Subcutaneous abdominal adipose tissue (tissue), 5 donors: ENCODE data around the gene PNLIPRP3.

ENCODE experiments used
- H3K27ac ChIP-seq: one replicate; pipeline ENCODE4 v1.7.0; 2013; ENCODE audit warnings: low read depth, mild to moderate bottlenecking, inconsistent platforms, low read length, moderate library complexity
- H3K27me3 ChIP-seq, 5 donors: one replicate each; pipeline ENCODE4 v1.7.0; 2013; ENCODE audit warnings: low read length in 5 of 5, inconsistent platforms in 1 of 5; ENCODE audit not compliant: control insufficient read depth in 5 of 5, insufficient read depth in 4 of 5
- H3K36me3 ChIP-seq, 5 donors: one replicate each; pipeline ENCODE4 v1.7.0; 2013; ENCODE audit warnings: low read length in 5 of 5; ENCODE audit not compliant: control insufficient read depth in 5 of 5, insufficient read depth in 5 of 5
- H3K4me1 ChIP-seq, 5 donors: one replicate each; pipeline ENCODE4 v1.7.0; 2013; ENCODE audit warnings: low read length in 5 of 5, mild to moderate bottlenecking in 3 of 5, moderate library complexity in 1 of 5; ENCODE audit not compliant: control insufficient read depth in 5 of 5, insufficient read depth in 5 of 5
- H3K4me3 ChIP-seq, 5 donors: one replicate each; pipeline ENCODE4 v1.7.0; 2013; ENCODE audit warnings: low read length in 5 of 5, low read depth in 1 of 5
- H3K9ac ChIP-seq, 5 donors: one replicate each; pipeline ENCODE4 v1.7.0; 2013; ENCODE audit warnings: low read length in 5 of 5, mild to moderate bottlenecking in 4 of 5, moderate library complexity in 3 of 5
- H3K9me3 ChIP-seq, 5 donors: one replicate each; pipeline ENCODE4 v1.7.0; 2013; ENCODE audit warnings: low read length in 5 of 5; ENCODE audit not compliant: control insufficient read depth in 5 of 5
- donor health status: healthy.
- donor health status: healthy.
- donor health status: healthy.
- donor health status: healthy.
- donor health status: healthy.

Gene PNLIPRP3

DNA sequence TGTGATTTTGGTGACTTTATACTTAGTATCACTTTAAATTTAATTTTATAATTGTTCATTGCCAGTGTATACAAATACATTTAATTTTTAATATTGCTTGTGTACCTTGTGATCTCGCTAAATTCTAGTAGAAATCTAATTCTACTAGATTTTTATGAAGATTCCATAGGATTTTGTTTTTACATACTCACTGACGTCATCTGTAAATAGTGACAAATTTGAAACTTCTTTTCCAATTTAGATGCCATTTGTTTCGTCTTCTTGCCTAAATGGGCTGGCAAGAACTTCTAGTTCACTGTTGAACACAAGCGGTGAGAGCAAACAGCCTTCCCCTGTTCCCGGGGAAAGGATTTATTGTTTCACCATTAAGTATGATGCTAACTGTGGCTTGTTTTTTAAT, 17.3 kb upstream of the PNLIPRP3 start:
- Histone ChIP-seq H3K9ac (no peak overlapping the region), H3K27me3 (no peaks in the 10 kb centered on the region), H3K36me3 (no peaks in the 10 kb centered on the region)

DNA sequence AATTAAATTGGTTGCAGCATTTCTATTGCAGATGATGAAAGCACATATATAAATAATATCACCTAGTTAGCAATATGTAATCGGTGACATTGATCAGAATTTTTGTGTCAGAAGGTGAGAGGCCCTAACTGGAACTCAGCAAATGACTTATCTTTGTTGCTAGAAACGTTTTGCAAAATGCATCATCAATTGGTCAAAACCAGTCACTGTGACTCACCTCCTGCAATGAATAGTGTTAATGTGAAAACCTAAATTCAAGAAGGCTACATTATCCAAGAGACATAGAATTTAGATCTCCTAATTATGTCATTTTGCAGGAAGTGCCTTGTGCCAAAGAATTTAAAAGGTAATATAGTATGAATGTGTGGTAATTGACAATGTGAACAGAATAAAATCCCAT, 9.8 kb upstream of the PNLIPRP3 start:
- H3K4me3 ChIP-seq = no peak overlapping the region
- no peaks in the 10 kb centered on the region for H3K9me3 ChIP-seq
- H3K36me3 ChIP-seq = no peaks in the 10 kb centered on the region
- H3K9ac ChIP-seq = no peak overlapping the region
- no peak overlapping the region for H3K27ac ChIP-seq
- no peaks in the 10 kb centered on the region for H3K27me3 ChIP-seq
- peaks cover 0 to 7% (median 0%) of the 10 kb centered on the region in 5 donors for H3K4me1 ChIP-seq

More for the DNA sequence above, 17.3 kb upstream of the PNLIPRP3 start:
- no peak overlapping the region for H3K4me3 ChIP-seq
- no peak overlapping the region for H3K27ac ChIP-seq
- H3K4me1 ChIP-seq = no peaks in the 10 kb centered on the region
- no peaks in the 10 kb centered on the region for H3K9me3 ChIP-seq

DNA sequence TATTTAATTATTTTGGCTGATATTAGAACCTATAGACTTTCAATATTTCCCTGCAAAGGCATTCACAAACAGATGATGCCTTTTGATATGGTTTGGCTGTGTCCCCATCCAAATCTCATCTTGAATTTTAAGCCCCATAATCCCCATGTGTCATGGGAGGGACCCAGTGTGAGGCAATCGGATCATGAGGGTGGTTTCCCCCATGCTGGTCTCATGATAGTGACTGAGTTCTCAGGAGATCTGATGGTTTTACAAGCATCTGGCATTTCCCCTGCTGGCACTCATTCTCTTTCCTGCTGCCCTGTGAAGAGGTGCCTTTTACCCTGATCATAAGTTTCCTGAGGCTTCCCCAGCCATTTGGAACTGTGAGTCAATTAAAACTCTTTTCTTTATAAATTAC, 9.3 kb upstream of the PNLIPRP3 start:
- Histone ChIP-seq H3K36me3 (no peaks in the 10 kb centered on the region), H3K4me1 (peaks cover 0 to 7% (median 0%) of the 10 kb centered on the region in 5 donors), H3K9me3 (no peaks in the 10 kb centered on the region), H3K27ac (no peak overlapping the region), H3K4me3 (no peak overlapping the region), H3K9ac (no peak overlapping the region), H3K27me3 (no peaks in the 10 kb centered on the region)

DNA sequence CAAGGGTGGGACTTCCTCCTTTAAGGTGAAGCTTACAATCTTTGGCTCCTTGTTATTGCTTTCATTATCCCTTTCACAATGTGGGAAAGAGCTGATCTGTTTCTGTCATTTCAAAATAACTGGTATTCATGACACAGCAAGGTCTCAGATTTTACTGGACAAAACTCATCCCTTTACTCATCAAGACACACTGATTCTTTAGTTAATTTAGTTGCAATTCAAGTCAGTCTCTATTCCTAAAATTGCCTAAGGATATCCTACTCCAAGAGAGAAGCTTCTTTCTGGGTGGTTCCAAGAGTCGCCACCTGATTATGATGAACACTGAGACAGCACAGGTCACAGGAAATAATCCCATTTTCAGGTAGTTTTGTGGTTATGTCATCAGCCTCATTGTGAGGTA, 5.8 kb upstream of the PNLIPRP3 start:
- Histone ChIP-seq H3K27me3 (no peaks in the 10 kb centered on the region), H3K4me1 (peaks cover 0 to 7% (median 0%) of the 10 kb centered on the region in 5 donors), H3K9me3 (no peaks in the 10 kb centered on the region), H3K36me3 (no peaks in the 10 kb centered on the region), H3K9ac (no peak overlapping the region), H3K4me3 (no peak overlapping the region), H3K27ac (no peak overlapping the region)

DNA sequence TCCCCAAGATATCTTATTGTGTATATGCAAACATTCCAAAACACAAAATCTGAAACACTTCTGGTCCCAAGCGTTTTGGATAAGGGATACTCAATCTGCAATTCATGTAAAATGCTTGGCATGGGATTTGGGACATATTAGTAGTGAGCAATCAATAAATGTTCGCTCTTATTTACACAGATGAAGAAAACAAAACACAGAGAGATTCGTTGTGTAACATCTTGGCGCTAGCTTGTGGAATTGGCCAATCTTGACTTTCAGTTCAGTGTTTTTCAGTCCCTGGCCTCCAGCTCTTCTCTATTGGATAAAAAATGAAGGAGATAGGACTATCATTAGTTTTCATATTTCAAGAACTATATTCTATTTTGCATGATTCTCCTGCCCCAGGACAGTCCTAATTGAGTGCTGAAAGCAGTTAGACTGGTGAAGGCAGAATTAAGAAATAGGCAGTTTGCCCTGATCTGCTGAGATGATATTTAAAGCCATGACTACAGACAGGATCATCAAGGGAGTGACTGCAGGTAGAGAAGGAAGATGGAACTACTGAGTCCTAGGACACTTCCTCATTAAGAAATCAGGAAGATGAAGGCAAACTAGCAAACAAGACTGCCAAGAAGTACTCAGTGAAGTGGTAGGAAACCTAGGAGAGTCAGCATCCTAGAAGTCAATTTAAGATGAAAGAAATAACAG, 1.8 kb downstream of the PNLIPRP3 start:
- Histone ChIP-seq H3K36me3 (no peaks in the 10 kb centered on the region), H3K27ac (no peak overlapping the region), H3K4me1 (peaks cover 0 to 18% (median 4%) of the 10 kb centered on the region in 5 donors), H3K4me3 (no peak overlapping the region), H3K9ac (no peak overlapping the region), H3K27me3 (no peaks in the 10 kb centered on the region), H3K9me3 (no peaks in the 10 kb centered on the region)

DNA sequence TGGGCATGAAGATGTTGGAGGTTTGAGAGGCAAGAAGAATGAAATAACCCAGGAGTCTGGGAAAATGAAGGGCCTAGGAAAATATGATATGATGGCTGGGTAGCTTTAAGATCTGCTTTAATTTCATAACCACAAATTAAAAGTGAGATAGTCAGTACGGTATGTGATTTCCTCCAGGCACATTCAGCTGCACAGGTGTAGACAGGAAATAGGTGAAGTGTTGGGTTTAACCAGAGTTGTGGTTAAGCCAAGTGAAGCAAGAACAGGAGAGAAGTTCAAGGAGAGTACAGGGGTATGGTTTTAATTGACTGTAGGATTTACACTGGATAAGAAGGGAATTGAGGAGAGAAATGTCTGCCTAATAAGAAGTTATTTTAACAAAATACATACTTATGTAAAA, 2.6 kb downstream of the PNLIPRP3 start:
- no peaks in the 10 kb centered on the region for H3K9me3 ChIP-seq
- no peaks in the 10 kb centered on the region for H3K36me3 ChIP-seq
- peaks cover 0 to 18% (median 4%) of the 10 kb centered on the region in 5 donors for H3K4me1 ChIP-seq
- H3K27me3 ChIP-seq = no peaks in the 10 kb centered on the region
- no peak overlapping the region for H3K27ac ChIP-seq
- H3K9ac ChIP-seq = no peak overlapping the region
- H3K4me3 ChIP-seq = no peak overlapping the region

DNA sequence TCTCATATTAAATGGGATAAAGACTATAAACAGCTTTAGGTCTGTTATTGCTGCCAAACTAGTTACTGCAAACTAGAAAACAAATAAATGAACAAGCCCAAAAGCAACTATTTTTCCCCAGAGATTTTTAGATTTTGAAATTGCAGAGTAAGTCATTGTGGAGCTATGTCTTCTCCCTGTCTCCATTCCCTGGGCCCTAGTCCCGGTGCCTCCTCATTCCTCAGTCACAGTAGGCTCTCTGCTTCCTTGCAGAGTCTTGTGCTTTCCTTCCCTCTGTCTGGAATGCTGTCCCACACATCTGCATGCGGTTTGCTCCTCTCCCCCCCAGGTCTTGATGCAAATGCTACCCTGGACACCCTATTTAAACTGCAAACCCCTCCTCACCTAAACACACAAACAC, 4.0 kb downstream of the PNLIPRP3 start:
- Histone ChIP-seq H3K27ac (no peak overlapping the region), H3K36me3 (no peaks in the 10 kb centered on the region), H3K9ac (no peak overlapping the region), H3K9me3 (no peaks in the 10 kb centered on the region), H3K4me3 (no peak overlapping the region), H3K4me1 (peaks cover 0 to 18% (median 4%) of the 10 kb centered on the region in 5 donors), H3K27me3 (no peaks in the 10 kb centered on the region)

DNA sequence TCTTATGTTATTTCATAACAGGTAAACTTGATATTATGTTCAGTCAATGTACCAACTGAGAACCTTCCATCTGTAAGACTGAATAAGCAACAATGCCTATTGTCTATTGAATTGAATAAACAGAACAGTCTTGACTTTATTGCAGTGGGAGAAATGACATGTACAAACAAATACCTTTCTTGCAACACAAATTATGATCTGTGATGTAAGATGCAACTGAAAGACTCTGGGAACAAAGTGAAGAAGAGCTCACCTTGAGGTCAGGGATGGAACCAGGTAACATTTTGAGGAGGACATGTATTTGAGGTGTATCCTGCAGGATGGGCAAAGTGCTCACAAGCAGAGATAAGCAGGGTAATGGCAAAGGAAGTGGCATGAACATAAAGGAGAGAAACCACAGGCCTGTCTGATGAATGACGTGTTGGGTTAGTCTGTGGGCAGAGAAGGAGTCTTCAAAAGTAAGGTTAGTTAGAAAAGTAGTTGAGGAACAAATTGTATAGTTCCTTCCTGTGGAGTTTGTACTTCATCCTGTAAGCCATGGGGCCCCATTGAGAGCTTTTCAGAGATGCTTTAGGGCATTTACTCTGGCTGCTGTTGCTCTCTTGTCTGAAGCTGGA, 9.5 kb downstream of the PNLIPRP3 start:
- no peak overlapping the region for H3K27ac ChIP-seq
- H3K27me3 ChIP-seq = no peaks in the 10 kb centered on the region
- H3K4me1 ChIP-seq = no peaks in the 10 kb centered on the region
- no peaks in the 10 kb centered on the region for H3K36me3 ChIP-seq
- H3K9me3 ChIP-seq = no peaks in the 10 kb centered on the region
- no peak overlapping the region for H3K4me3 ChIP-seq
- no peak overlapping the region for H3K9ac ChIP-seq

DNA sequence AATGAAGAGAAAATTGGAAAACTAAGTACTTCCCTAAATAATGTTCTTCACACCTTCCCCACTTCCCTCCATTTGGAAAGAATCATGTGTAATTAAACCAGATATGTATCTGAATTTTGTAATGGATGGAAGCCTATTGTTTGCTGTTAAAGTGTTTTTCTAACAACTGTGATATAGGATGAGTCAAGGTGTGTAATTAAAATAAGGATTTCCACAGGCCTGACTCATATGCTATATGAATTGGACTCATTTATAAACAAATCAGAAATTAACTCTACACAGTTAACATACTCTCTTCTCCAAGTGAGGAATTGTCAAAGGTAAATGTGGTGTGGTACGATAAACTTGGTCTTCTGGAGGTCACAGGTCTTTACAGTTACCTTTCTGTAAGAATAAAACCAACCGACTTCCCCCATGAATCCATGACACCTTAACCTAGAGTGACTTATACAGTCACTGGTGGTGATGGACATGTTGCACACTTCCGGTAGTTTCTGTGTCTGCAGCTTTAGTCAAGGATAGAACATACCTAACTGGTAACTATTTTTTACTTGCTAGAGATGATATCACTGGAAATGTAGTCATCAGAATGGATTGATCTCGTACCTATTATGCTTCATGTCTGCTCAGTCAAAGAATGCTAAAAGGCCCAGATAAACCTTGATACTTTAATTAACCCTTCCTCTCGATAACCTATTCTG, 12.8 kb downstream of the PNLIPRP3 start:
- no peak overlapping the region for H3K4me3 ChIP-seq
- H3K9me3 ChIP-seq = no peaks in the 10 kb centered on the region
- no peak overlapping the region for H3K9ac ChIP-seq
- H3K4me1 ChIP-seq = no peaks in the 10 kb centered on the region
- no peaks in the 10 kb centered on the region for H3K36me3 ChIP-seq
- no peak overlapping the region for H3K27ac ChIP-seq
- no peaks in the 10 kb centered on the region for H3K27me3 ChIP-seq

DNA sequence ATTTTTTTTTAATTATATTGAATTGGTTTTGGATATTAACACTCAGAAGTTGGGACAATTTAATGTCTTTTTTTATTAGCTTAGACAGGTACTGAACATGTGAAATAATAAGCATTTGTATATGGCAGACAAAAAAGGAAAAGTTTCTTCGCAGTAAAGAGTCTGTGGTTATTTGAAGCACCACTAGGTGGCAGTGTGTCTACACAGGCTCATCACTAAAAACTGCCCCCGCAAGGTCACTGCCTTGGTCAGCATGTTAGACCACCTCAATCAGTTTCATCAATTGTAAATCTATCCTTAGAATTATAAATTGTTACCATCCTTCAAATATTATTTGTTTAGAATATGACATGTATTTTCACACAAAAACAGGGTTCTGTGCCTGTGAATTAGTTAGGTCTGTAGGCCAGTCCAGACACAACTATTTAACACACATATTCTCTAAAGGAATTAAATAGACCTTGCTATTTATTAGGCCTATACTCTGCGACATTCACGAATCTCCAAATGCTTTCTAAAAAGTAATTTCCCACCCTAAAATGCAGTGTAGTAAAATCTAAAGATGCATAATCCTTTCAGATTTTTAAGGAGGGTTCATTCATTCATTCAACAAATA, 17.0 kb downstream of the PNLIPRP3 start:
- Histone ChIP-seq H3K4me3 (no peak overlapping the region), H3K9ac (no peak overlapping the region), H3K9me3 (no peaks in the 10 kb centered on the region), H3K27me3 (no peaks in the 10 kb centered on the region), H3K4me1 (no peaks in the 10 kb centered on the region), H3K36me3 (no peaks in the 10 kb centered on the region), H3K27ac (no peak overlapping the region)
